Colon (tissue), 2 donors: Measurements from ENCODE around the gene GRM6.

ENCODE experiments used
- FAIRE-seq: peaks from 2 replicates; lab custom pipeline; 2012; peaks lifted over from hg19 to GRCh38; lab: Jason Lieb, UNC
- donor health status: control.
- donor health status: control.

Gene GRM6

GRCh38 chr5:178994580-178995340, at the start of gene GRM6:
Gene GRM6 (minus strand): TSS chr5:178995320. CDS start chr5:178994944, 376 bp downstream.
- FAIRE-seq = no peak

- no peak for FAIRE-seq
These were observed 49.6 kb upstream of the GRM6 start for GRCh38 chr5:179044765-179045164.

GRCh38 chr5:179033004-179033580, 38.0 kb upstream of the GRM6 start:
- FAIRE-seq = no peak

GRCh38 chr5:179023528-179024189, 28.5 kb upstream of the GRM6 start, which contains the start of gene ZNF879:
Gene ZNF879 (plus strand): TSS chr5:179023804. CDS start chr5:179025005, 1,201 bp downstream.
- no peak for FAIRE-seq

GRCh38 chr5:179008667-179009066, 13.5 kb upstream of the GRM6 start:
- no peak for FAIRE-seq

- FAIRE-seq = no peak
These were observed 11.4 kb upstream of the GRM6 start for GRCh38 chr5:179006564-179006963.

GRCh38 chr5:178998441-178998840, 3.3 kb upstream of the GRM6 start:
- FAIRE-seq = no peak

- no peak for FAIRE-seq
These were observed 2.1 kb upstream of the GRM6 start for GRCh38 chr5:178997191-178997590.

GRCh38 chr5:178996156-178996555, 1.0 kb upstream of the GRM6 start:
- no peak for FAIRE-seq

- FAIRE-seq = no peak
These were observed 196 bp upstream of the GRM6 start for GRCh38 chr5:178995341-178995690.

GRCh38 chr5:178993955-178994579, 1.1 kb downstream of the GRM6 start:
- FAIRE-seq = no peak

- no peak for FAIRE-seq
These were observed 1.8 kb downstream of the GRM6 start for GRCh38 chr5:178993236-178993765.

- no peak for FAIRE-seq
These were observed 2.7 kb downstream of the GRM6 start for GRCh38 chr5:178992291-178992895.

GRCh38 chr5:178991190-178992145, 3.7 kb downstream of the GRM6 start:
- no peak for FAIRE-seq

- no peak for FAIRE-seq
These were observed 4.6 kb downstream of the GRM6 start for GRCh38 chr5:178990491-178990890.

- FAIRE-seq = no peak
These were observed 5.8 kb downstream of the GRM6 start for GRCh38 chr5:178989311-178989710.

GRCh38 chr5:178988436-178989220, 6.5 kb downstream of the GRM6 start:
- FAIRE-seq = no peak

- FAIRE-seq = no peak
These were observed 8.7 kb downstream of the GRM6 start for GRCh38 chr5:178986326-178986960.
